Measurements from ENCODE around the gene FAM24B.

The FAM24B gene

GRCh38 chr10:122828716-122829255 is 50.6 kb downstream of the FAM24B start:
- DNase-seq (ENCODE audit: low read depth in 2 of 2, low spot score in 1 of 2): no peak

- no peak for DNase-seq (ENCODE audit: low read depth in 2 of 2, low spot score in 1 of 2)
Measured at GRCh38 chr10:122827302-122827701, 52.1 kb downstream of the FAM24B start.

GRCh38 chr10:122822973-122823690 is 56.2 kb downstream of the FAM24B start:
- no peak for DNase-seq (ENCODE audit: low read depth in 2 of 2, low spot score in 1 of 2)

GRCh38 chr10:122821808-122822207 is 57.6 kb downstream of the FAM24B start:
- no peak for DNase-seq (ENCODE audit: low read depth in 2 of 2, low spot score in 1 of 2)

GRCh38 chr10:122815458-122815857 is 63.9 kb downstream of the FAM24B start:
- no peak for DNase-seq (ENCODE audit: low read depth in 2 of 2, low spot score in 1 of 2)

GRCh38 chr10:122814493-122814892 is 64.9 kb downstream of the FAM24B start:
- no peak for DNase-seq (ENCODE audit: low read depth in 2 of 2, low spot score in 1 of 2)

- DNase-seq (ENCODE audit: low read depth in 2 of 2, low spot score in 1 of 2): no peak
Measured at GRCh38 chr10:122812751-122813150, 66.6 kb downstream of the FAM24B start.

- no peak for DNase-seq (ENCODE audit: low read depth in 2 of 2, low spot score in 1 of 2)
Measured at GRCh38 chr10:122802282-122802681, 77.1 kb downstream of the FAM24B start.

Measured in stimulated activated CD8-positive, alpha-beta memory T cell treated with anti-CD3 and anti-CD28 coated beads, Interleukin-4, amount 100 ng/mL, for 4 hours (primary cell).